Measurements from ENCODE around the gene ENOX1.

The ENOX1 gene

GRCh38 chr13:43478211-43478610 lies 308.6 kb downstream of the ENOX1 start:
- no peak for DNase-seq (ENCODE audit: low read depth)
- TF ChIP-seq CTCF (conservative IDR thresholded peaks at IDR 0.05; ENCODE audit: low read length), result no peak
- no peak overlapping the region for H3K4me3 ChIP-seq (ENCODE audit: low read length)

- no peak for TF ChIP-seq CTCF (conservative IDR thresholded peaks at IDR 0.05; ENCODE audit: low read length)
- H3K4me3 ChIP-seq (ENCODE audit: low read length), result no peak overlapping the region
- peak; percentile 5 for DNase-seq (ENCODE audit: low read depth)
Measured at GRCh38 chr13:43475140-43475539, 311.6 kb downstream of the ENOX1 start.

GRCh38 chr13:43473437-43473836 lies 313.3 kb downstream of the ENOX1 start:
- no peak for TF ChIP-seq CTCF (conservative IDR thresholded peaks at IDR 0.05; ENCODE audit: low read length)
- DNase-seq (ENCODE audit: low read depth), result no peak
- H3K4me3 ChIP-seq (ENCODE audit: low read length), result no peak overlapping the region

GRCh38 chr13:43472980-43473379 lies 313.8 kb downstream of the ENOX1 start:
- H3K4me3 ChIP-seq (ENCODE audit: low read length), result no peak overlapping the region
- TF ChIP-seq CTCF (conservative IDR thresholded peaks at IDR 0.05; ENCODE audit: low read length), result no peak
- DNase-seq (ENCODE audit: low read depth), result no peak

GRCh38 chr13:43472339-43472738 lies 314.4 kb downstream of the ENOX1 start:
- no peak for DNase-seq (ENCODE audit: low read depth)
- H3K4me3 ChIP-seq (ENCODE audit: low read length), result no peak overlapping the region
- no peak for TF ChIP-seq CTCF (conservative IDR thresholded peaks at IDR 0.05; ENCODE audit: low read length)

- TF ChIP-seq CTCF (conservative IDR thresholded peaks at IDR 0.05; ENCODE audit: low read length), result no peak
- H3K4me3 ChIP-seq (ENCODE audit: low read length), result no peak overlapping the region
- DNase-seq (ENCODE audit: low read depth), result no peak
Measured at GRCh38 chr13:43470610-43471009, 316.2 kb downstream of the ENOX1 start.

- no peak for TF ChIP-seq CTCF (conservative IDR thresholded peaks at IDR 0.05; ENCODE audit: low read length)
- no peak overlapping the region for H3K4me3 ChIP-seq (ENCODE audit: low read length)
- no peak for DNase-seq (ENCODE audit: low read depth)
Measured at GRCh38 chr13:43469791-43470190, 317.0 kb downstream of the ENOX1 start.
